Neural cell (in vitro differentiated cells): ENCODE measurements around the gene ITPRID1. TPM values are rescaled to one million over a fixed set of nuclear protein-coding genes. Genes with fewer than 3 reads are reported as not detected.

ENCODE experiments used
- H2AFZ ChIP-seq: fragments of 200-600, 300-800 bp; sonication (generic), shearing (Covaris generic); 2 replicates; pipeline ENCODE4 v1.6.0; 2014; ENCODE audit warnings: low read depth, mild to moderate bottlenecking, antibody characterized with exemption, low read length, moderate library complexity
- H3F3A ChIP-seq: fragments of 200-600 bp; shearing (Covaris generic); 2 replicates; pipeline ENCODE4 v1.6.1; 2016; ENCODE audit warnings: mild to moderate bottlenecking, moderate library complexity, mixed read lengths, antibody characterized with exemption, low read length; ENCODE audit not compliant: insufficient read depth, poor library complexity, severe bottlenecking
- H3K27ac ChIP-seq: fragments of 200-600, 300-800 bp; sonication (generic), shearing (Covaris generic); 2 replicates; pipeline ENCODE4 v1.5.1; 2014; ENCODE audit warnings: mild to moderate bottlenecking, low read length, moderate library complexity
- H3K27me3 ChIP-seq: fragments of 300-800, 200-600 bp; sonication (generic), shearing (Covaris generic); 2 replicates; pipeline ENCODE4 v1.6.0; 2014; ENCODE audit warnings: mild to moderate bottlenecking, low read depth, low read length, moderate library complexity; ENCODE audit not compliant: insufficient read depth
- H3K36me3 ChIP-seq: fragments of 300-800, 200-600 bp; sonication (generic), shearing (Covaris generic); 2 replicates; pipeline ENCODE4 v1.5.1; 2014; ENCODE audit warnings: mild to moderate bottlenecking, antibody characterized with exemption, low read length, moderate library complexity; ENCODE audit not compliant: insufficient read depth
- H3K4me2 ChIP-seq: fragments of 300-800, 200-600 bp; sonication (generic), shearing (Covaris generic); 2 replicates; pipeline ENCODE4 v1.6.0; 2014; ENCODE audit warnings: mild to moderate bottlenecking, low read length
- H3K4me3 ChIP-seq: fragments of 300-800, 200-600 bp; sonication (generic), shearing (Covaris generic); 2 replicates; pipeline ENCODE4 v1.5.1; 2014; ENCODE audit warnings: mild to moderate bottlenecking, low read length, moderate library complexity
- H3K79me2 ChIP-seq: fragments of 200-600 bp; shearing (Covaris generic); replicated peaks from 2 replicates; pipeline ENCODE4 v1.6.0; 2014; ENCODE audit warnings: mild to moderate bottlenecking, low read length, moderate library complexity; ENCODE audit not compliant: insufficient read depth
- H3K9ac ChIP-seq: fragments of 300-800, 200-600 bp; sonication (generic), shearing (Covaris generic); 2 replicates; pipeline ENCODE4 v1.6.1; 2016; ENCODE audit warnings: mild to moderate bottlenecking, low read length, mixed read lengths
- H3K9me2 ChIP-seq: fragments of 200-600 bp; shearing (Covaris generic); 2 replicates; pipeline ENCODE4 v1.6.1; 2016; ENCODE audit warnings: mild to moderate bottlenecking, low read length, mixed read lengths; ENCODE audit not compliant: insufficient read depth
- H3K9me3 ChIP-seq: fragments of 200-600, 300-800 bp; sonication (generic), shearing (Covaris generic); 2 replicates; pipeline ENCODE4 v1.6.1; 2016; ENCODE audit warnings: mild to moderate bottlenecking, mixed run types, low read length, moderate library complexity, mixed read lengths
- H4K20me1 ChIP-seq: fragments of 200-600 bp; shearing (Covaris generic); 2 replicates; pipeline ENCODE4 v1.6.1; 2016; ENCODE audit warnings: mild to moderate bottlenecking, mixed run types; ENCODE audit not compliant: insufficient read depth
- EP300 ChIP-seq: fragments of 450-650 bp; conservative IDR thresholded peaks from 2 replicates; pipeline ENCODE4 v1.6.1; 2014; ENCODE audit warnings: antibody characterized with exemption, mild to moderate bottlenecking, moderate library complexity; ENCODE audit not compliant: poor library complexity, severe bottlenecking
- EZH2 ChIP-seq: fragments of 200-600, 300-800 bp; shearing (Covaris generic), sonication (generic); IDR thresholded peaks from 2 replicates; pipeline ENCODE4 v1.6.1; 2014; ENCODE audit warnings: antibody characterized with exemption, low read length, borderline replicate concordance, mild to moderate bottlenecking; ENCODE audit not compliant: insufficient read depth, poor library complexity, severe bottlenecking
- MXI1 ChIP-seq: fragments of 450-650 bp; conservative IDR thresholded peaks from 2 replicates; pipeline ENCODE4 v1.6.1; 2014; ENCODE audit warnings: antibody characterized with exemption, mild to moderate bottlenecking; ENCODE audit not compliant: poor library complexity, severe bottlenecking
- POLR2AphosphoS5 ChIP-seq: IDR thresholded peaks from 2 replicates; pipeline ENCODE4 v1.6.1; 2012
- RAD21 ChIP-seq: fragments of 450-650 bp; conservative IDR thresholded peaks from 2 replicates; pipeline ENCODE4 v1.6.1; 2014; ENCODE audit warnings: antibody characterized with exemption, mild to moderate bottlenecking, moderate library complexity
- SMC3 ChIP-seq: fragments of 450-650 bp; conservative IDR thresholded peaks from 2 replicates; pipeline ENCODE4 v1.6.1; 2014; ENCODE audit warnings: antibody characterized with exemption, mild to moderate bottlenecking, moderate library complexity; ENCODE audit not compliant: poor library complexity
- TAF1 ChIP-seq: IDR thresholded peaks from 2 replicates; pipeline ENCODE4 v1.6.1; 2012; ENCODE audit warnings: low read depth
- polyA plus RNA-seq: library from polyadenylated mRNA; depleted of rRNA; stranded (reverse); fragments of >200 nt; gene quantifications from 2 replicates; pipeline ENCODE4 v1.2.3, GENCODE V29; 2014
- TF ChIP-seq, protein P1 (sequence below): fragments of 450-650 bp; IDR thresholded peaks from 2 replicates; pipeline ENCODE4 v1.5.1; 2014; ENCODE audit warnings: antibody characterized with exemption, mild to moderate bottlenecking, moderate library complexity; ENCODE audit not compliant: poor library complexity, severe bottlenecking
- TF ChIP-seq, protein P2 (sequence below): IDR thresholded peaks from 2 replicates; pipeline ENCODE4 v1.6.1; 2012; ENCODE audit warnings: borderline replicate concordance

Gene ITPRID1
- polyA plus RNA-seq, 1 donor from 2014 or later, result not detected

DNA sequence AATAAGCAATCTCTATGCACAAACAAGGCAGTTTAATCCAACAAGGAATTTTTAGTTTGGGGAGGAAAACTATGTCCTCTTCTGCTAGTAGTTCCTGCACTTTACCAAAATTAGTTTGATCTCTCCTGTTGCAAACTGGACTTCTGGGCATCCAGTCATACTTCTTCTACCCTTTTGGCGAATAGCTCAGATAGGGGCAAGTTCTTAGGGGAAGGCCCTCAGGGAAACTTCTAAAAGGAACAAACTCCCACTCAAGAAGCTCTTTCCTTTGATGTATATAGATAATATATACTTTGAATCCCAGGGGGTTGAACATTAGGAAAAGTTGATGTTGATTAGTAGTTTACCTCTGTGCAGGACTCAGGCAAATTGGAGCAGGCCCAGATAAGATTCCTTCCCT is 151.7 kb downstream of the ITPRID1 start:
- Histone ChIP-seq H3K4me2 (no peak overlapping the region), H3K9me3 (no peaks in the 10 kb centered on the region), H3K79me2 (no peaks in the 10 kb centered on the region), H3F3A (no peaks in the 10 kb centered on the region), H3K27ac (no peak overlapping the region), H3K9ac (no peak overlapping the region), H3K4me3 (no peak overlapping the region), H3K36me3 (no peaks in the 10 kb centered on the region), H3K9me2 (no peaks in the 10 kb centered on the region), H2AFZ (no peak overlapping the region), H3K27me3 (no peaks in the 10 kb centered on the region), H4K20me1 (no peaks in the 10 kb centered on the region)
- TF ChIP-seq POLR2AphosphoS5 (no peak), SMC3 (no peak), MXI1 (no peak), EZH2 (no peak), RAD21 (no peak), TAF1 (no peak), EP300 (no peak)
- TF ChIP-seq, protein P1, sequence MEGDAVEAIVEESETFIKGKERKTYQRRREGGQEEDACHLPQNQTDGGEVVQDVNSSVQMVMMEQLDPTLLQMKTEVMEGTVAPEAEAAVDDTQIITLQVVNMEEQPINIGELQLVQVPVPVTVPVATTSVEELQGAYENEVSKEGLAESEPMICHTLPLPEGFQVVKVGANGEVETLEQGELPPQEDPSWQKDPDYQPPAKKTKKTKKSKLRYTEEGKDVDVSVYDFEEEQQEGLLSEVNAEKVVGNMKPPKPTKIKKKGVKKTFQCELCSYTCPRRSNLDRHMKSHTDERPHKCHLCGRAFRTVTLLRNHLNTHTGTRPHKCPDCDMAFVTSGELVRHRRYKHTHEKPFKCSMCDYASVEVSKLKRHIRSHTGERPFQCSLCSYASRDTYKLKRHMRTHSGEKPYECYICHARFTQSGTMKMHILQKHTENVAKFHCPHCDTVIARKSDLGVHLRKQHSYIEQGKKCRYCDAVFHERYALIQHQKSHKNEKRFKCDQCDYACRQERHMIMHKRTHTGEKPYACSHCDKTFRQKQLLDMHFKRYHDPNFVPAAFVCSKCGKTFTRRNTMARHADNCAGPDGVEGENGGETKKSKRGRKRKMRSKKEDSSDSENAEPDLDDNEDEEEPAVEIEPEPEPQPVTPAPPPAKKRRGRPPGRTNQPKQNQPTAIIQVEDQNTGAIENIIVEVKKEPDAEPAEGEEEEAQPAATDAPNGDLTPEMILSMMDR, result no peak
- TF ChIP-seq, protein P2, sequence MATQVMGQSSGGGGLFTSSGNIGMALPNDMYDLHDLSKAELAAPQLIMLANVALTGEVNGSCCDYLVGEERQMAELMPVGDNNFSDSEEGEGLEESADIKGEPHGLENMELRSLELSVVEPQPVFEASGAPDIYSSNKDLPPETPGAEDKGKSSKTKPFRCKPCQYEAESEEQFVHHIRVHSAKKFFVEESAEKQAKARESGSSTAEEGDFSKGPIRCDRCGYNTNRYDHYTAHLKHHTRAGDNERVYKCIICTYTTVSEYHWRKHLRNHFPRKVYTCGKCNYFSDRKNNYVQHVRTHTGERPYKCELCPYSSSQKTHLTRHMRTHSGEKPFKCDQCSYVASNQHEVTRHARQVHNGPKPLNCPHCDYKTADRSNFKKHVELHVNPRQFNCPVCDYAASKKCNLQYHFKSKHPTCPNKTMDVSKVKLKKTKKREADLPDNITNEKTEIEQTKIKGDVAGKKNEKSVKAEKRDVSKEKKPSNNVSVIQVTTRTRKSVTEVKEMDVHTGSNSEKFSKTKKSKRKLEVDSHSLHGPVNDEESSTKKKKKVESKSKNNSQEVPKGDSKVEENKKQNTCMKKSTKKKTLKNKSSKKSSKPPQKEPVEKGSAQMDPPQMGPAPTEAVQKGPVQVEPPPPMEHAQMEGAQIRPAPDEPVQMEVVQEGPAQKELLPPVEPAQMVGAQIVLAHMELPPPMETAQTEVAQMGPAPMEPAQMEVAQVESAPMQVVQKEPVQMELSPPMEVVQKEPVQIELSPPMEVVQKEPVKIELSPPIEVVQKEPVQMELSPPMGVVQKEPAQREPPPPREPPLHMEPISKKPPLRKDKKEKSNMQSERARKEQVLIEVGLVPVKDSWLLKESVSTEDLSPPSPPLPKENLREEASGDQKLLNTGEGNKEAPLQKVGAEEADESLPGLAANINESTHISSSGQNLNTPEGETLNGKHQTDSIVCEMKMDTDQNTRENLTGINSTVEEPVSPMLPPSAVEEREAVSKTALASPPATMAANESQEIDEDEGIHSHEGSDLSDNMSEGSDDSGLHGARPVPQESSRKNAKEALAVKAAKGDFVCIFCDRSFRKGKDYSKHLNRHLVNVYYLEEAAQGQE, result no peak

DNA sequence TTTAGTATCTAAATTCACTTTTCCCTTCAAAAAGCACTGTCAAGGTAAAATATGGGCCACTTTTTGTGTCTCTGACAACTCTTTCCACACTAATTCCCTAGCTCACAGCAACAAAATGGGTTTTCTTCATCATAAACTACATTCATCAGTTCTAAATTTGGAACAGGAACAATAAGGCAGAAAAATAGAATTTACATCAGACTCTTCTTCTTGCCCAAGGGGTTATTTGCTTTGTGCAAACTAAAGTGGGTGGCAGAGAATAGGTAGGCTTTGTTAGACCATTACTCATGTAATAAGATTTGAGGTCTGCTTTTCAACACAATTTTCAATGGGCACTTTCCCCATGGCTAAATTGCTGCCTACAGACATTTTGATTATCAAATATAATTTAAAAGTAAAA is 155.6 kb downstream of the ITPRID1 start:
- H3K27me3 ChIP-seq, result no peaks in the 10 kb centered on the region
- H3K4me3 ChIP-seq, result no peak overlapping the region
- no peak overlapping the region for H3K9ac ChIP-seq
- no peak overlapping the region for H3K27ac ChIP-seq
- no peaks in the 10 kb centered on the region for H3F3A ChIP-seq
- no peaks in the 10 kb centered on the region for H4K20me1 ChIP-seq
- TF ChIP-seq SMC3 (no peak), EP300 (no peak), RAD21 (no peak), POLR2AphosphoS5 (no peak), TAF1 (no peak), MXI1 (no peak)
- TF ChIP-seq, protein P2, result no peak
- TF ChIP-seq, protein P1, result no peak
- H3K9me3 ChIP-seq, result no peaks in the 10 kb centered on the region
- no peak overlapping the region for H2AFZ ChIP-seq
- H3K4me2 ChIP-seq, result no peak overlapping the region
- no peaks in the 10 kb centered on the region for H3K79me2 ChIP-seq
- H3K36me3 ChIP-seq, result no peaks in the 10 kb centered on the region
- H3K9me2 ChIP-seq, result no peaks in the 10 kb centered on the region
